ENCODE data around the gene PRKACB.

Gene PRKACB

DNA sequence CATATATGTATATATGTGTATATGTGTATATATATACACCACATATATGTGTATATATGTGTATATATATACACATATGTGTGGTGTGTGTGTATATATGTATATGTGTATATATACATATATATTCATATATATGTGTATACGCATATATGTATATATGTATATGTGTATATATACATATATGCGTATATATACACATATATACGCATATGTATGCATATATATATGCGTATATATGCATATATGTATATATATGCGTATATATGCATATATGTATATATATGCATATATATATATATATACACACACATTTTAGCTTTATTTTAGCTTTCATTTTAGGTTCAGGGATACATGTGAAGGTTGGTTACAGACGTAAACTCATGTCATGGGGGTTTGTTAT lies 54.8 kb downstream of the PRKACB start:
- TF ChIP-seq, protein P1, sequence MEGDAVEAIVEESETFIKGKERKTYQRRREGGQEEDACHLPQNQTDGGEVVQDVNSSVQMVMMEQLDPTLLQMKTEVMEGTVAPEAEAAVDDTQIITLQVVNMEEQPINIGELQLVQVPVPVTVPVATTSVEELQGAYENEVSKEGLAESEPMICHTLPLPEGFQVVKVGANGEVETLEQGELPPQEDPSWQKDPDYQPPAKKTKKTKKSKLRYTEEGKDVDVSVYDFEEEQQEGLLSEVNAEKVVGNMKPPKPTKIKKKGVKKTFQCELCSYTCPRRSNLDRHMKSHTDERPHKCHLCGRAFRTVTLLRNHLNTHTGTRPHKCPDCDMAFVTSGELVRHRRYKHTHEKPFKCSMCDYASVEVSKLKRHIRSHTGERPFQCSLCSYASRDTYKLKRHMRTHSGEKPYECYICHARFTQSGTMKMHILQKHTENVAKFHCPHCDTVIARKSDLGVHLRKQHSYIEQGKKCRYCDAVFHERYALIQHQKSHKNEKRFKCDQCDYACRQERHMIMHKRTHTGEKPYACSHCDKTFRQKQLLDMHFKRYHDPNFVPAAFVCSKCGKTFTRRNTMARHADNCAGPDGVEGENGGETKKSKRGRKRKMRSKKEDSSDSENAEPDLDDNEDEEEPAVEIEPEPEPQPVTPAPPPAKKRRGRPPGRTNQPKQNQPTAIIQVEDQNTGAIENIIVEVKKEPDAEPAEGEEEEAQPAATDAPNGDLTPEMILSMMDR (conservative IDR thresholded peaks at IDR 0.05; ENCODE audit: low read depth), result no peak
- ChIA-PET POLR2A (ENCODE audit: low non-redundant PET) (no interaction called here), CTCF (no interaction called here)
- DNase-seq (ENCODE audit: low spot score), result no peak
- no peak overlapping the region for H3K27ac ChIP-seq

DNA sequence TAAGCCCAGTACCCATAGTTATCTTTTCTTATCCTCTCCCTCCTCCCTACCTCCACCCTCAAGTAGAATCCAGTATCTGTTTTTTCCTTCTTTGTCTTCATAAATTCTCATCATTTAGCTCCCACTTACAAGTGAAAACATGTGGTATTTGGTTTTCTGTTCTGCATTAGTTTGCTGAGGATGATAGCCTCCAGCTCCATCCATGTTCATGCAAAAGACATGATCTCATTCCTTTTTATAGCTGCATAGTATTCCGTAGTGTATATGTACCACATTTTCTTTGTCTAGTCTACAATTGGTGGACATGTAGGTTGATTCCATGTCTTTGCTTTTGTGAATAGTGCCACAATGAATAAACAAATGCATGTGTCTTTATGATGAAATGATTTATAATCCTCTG lies 55.2 kb downstream of the PRKACB start:
- CTCF ChIA-PET, result no interaction called here
- DNase-seq (ENCODE audit: low spot score), result no peak
- TF ChIP-seq, protein P1 (conservative IDR thresholded peaks at IDR 0.05; ENCODE audit: low read depth), result no peak
- POLR2A ChIA-PET (ENCODE audit: low non-redundant PET), result no interaction called here
- no peak overlapping the region for H3K27ac ChIP-seq

DNA sequence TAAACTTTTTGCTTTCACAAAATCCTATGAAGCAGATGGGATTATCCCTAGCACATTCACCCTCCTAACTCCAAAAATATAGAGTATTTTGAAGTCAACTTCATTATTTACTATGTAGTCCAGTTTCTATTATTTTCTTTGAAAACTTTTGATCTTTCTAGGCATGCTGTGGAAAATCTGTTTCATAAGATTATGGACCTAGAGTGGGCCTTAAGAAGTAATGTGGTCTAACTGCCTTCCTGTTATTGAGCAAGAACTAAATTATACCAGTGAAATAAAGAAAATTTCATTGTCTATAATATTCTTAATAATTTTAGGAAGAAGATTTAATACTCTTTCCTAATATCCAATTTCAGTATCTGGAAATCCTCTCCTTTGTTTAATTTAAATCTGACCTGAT lies 58.1 kb downstream of the PRKACB start:
- no peak for DNase-seq (ENCODE audit: low spot score)
- ChIA-PET CTCF (no interaction called here), POLR2A (ENCODE audit: low non-redundant PET) (no interaction called here)
- H3K27ac ChIP-seq, result no peak overlapping the region
- TF ChIP-seq, protein P1 (conservative IDR thresholded peaks at IDR 0.05; ENCODE audit: low read depth), result no peak

DNA sequence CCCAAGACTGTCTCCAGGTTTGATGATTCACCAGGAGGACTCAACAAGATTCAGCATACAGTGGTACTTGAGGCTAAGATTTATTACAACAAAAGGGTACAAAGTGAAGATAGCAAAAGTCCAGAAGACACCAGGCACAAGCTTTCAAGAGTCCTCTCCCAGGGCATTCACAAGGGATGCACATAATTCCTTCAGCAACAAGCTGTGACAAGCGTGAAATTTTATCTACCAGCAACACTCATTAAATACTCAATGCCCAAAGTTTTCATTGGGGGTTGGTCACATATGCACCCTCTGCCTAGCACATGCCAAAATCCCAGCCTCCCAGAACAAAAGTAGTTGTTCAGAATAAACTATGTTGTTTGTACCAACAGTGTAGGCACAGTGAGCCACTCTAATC lies 62.3 kb downstream of the PRKACB start:
- no peak for DNase-seq (ENCODE audit: low spot score)
- ChIA-PET CTCF (interaction anchor here (0.5 kb wide), 1 partner anchor 25 kb away, joined by 3 read pairs; no protein-coding TSS in a partner anchor), POLR2A (ENCODE audit: low non-redundant PET) (no interaction called here)
- TF ChIP-seq, protein P1 (conservative IDR thresholded peaks at IDR 0.05; ENCODE audit: low read depth), result no peak
- H3K27ac ChIP-seq, result no peak overlapping the region

DNA sequence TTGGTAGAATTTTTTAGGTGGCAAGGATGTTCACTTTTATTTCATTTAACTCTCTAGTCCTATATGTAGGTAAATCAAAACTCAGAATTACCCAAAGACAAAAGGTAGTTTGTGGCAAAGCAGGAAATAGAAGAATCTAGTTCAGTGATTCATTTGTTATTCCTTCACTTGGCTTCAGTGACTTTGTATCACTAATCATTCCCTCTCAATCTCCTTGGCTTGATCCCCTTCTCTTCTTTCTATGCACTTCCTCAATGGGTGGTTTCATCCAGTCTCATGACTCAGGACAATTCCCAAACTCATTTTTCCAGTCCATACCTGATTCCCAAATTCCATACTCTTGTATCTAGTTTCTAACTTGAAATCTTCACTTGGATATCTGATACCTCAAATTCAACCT lies 64.9 kb downstream of the PRKACB start:
- ChIA-PET POLR2A (ENCODE audit: low non-redundant PET) (no interaction called here), CTCF (no interaction called here)
- no peak for DNase-seq (ENCODE audit: low spot score)
- H3K27ac ChIP-seq, result no peak overlapping the region
- TF ChIP-seq, protein P1 (conservative IDR thresholded peaks at IDR 0.05; ENCODE audit: low read depth), result no peak

DNA sequence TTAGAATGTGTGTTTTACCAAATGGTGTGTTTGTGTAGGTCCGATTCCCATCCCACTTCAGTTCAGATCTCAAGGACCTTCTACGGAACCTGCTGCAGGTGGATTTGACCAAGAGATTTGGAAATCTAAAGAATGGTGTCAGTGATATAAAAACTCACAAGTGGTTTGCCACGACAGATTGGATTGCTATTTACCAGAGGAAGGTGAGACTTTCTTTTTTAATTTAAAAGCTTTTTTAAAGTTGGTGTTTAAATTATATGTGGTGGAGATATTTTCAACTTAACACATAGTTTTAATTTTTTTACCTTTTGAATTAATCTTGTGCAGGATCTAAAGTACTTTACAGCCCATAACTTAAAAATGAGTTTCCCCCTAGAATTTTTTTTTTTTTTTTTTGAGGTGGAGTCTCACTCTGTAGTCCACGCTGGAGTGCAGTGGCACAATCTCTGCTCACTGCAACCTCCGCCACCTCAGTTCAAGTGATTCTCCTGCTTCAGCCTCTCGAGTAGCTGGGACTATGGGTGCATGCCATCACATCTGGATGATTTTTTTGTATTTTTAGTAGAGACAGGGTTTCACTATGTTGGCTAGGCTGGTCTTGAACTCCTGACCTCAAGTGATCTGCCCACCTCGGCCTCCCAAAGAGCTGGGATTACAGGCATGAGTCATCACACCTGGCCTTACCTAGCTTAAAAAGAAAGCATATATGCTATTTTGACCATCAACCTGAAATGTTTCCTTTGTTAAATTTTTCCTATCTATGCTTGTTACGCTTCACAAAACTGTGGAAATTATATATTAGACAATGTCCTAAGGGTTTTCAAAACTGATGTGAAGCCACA lies 70.3 kb downstream of the PRKACB start:
- no peak overlapping the region for H3K27ac ChIP-seq
- DNase-seq (ENCODE audit: low spot score), result no peak
- CTCF ChIA-PET, result no interaction called here
- TF ChIP-seq, protein P1 (conservative IDR thresholded peaks at IDR 0.05; ENCODE audit: low read depth), result no peak
- POLR2A ChIA-PET (ENCODE audit: low non-redundant PET), result no interaction called here

Measured in RWPE1 (cell line).